ENCODE results near the gene DENND1A. TPM values are rescaled to one million over a fixed set of nuclear protein-coding genes. Genes with fewer than 3 reads are reported as not detected.
"Not testable (repeated sequence)": the region's sequence is repeated elsewhere in the genome, so short reads cannot be mapped to it uniquely, and the experiment has no call there.

DENND1A gene
- total RNA-seq, 1 donor from 2014 or later, result 26.1 TPM

DNA sequence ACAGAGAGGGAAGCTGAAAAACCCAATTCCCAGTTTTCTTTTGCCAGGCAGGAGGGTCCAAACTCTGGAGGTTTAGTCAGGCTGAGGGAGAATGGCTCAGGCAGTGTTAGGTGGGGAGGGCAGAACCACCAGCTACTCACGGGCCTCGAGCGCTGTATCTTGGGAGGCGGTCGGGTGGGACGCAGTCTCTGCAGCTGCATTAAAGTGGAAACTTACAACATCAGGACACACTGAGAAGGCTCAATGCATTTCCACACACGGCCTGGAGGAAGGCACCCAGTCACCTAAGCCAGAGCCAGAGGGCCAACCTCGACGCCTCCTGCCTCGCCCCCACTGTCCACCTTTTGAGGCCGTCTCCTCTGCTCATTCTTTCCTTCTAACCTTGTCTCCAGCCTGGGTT is 518.3 kb downstream of the DENND1A start:
- ATAC-seq (no peak), DNase-seq (ENCODE audit: low spot score) (no peak)
- intact Hi-C loops (cut with DNase I), result no loop called here

DNA sequence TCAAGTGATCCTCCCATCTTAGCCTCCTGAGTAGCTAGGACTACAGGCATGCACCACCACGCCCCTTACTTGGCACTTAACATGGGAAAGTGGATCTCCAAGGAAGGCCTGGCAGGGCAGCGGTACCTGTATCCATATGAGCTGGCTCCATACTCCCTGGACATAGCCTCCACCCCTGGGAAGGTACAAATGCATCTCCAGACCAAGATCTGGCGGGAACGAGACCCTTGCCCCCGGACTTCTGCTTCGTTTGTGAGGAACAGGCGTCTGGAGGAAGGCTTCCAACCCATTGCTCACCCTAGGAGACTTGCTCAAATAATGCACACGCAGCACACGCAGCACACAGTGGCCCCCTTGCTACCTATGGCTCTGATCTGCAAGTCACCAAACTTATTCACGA is 518.7 kb downstream of the DENND1A start:
- ATAC-seq (no peak), DNase-seq (ENCODE audit: low spot score) (no peak)
- intact Hi-C loops (cut with DNase I), result no loop called here

DNA sequence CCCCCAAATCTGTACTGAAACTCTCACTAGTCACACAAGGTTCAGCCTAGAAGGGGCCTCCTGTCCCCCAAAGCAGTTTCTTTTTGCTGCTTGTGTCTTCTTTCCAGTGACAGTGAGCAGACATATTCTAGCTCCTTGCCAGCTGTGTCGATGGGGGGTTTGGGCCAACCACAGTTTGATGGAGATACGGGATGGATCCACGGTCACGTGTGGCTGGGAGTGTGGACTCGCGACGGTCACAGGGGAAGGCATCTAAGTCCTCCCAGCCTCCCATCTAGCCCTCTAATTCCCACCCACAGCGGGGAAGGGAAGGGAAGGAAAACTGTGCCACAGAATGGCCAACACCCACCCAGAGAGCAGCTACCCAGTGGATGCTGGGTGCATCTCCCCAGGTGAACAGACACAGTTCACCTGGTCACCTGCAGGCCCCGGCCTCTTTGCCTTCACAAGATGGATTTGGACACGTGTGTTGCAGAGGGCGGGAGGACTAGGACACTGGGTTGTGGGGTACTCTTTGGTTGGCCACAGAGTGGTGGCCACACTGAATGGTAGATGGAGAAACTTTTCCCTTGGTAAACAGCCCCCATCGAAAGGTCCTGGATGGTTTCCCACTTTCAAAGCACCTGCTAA is 519.5 kb downstream of the DENND1A start:
- ATAC-seq (no peak), DNase-seq (ENCODE audit: low spot score) (no peak)
- intact Hi-C loops (cut with DNase I), result no loop called here

DNA sequence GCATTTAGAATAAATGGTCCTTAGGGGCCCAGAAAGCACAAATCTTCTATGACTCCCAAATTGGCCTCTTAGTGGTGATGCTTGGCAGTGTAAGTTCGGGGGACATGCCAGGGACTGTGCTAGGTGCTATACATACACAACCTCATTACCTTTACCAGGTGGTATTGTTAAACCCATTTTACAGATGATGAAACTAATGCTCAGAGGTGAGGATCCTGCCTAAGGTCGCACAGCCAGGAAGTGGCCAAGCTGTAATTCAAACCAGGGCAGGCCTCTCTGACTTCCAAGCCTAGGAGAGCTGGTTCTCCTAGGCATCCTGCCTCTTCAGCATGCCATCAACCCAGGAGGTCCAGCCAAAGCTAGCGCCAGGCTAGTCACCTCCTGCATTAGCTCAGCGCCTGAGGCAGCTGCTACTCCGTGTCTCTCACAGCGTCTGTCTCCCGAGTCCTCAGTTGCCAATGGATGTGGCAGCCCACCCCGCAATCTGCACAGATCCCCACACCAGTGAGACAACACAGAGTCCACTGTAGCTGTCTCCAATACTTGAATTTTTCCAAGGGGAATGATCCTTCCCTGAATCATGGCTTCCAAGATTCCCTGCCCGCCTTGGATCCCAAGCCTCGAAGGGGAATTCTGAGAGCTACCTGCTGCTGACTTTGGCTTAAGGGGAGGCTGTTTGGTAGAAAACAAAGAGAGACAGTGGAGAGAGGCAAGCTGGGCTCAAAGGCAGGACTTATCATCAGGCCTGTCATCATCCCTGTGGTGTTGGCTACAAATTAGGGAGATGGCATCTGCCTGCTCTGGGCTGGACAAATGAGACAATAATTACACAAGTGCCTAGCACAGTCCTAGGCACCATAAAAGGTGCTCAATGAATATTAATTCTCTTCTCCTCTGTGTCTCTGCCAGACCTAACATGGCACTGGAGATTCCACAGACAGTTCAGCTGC is 521.3 kb downstream of the DENND1A start:
- intact Hi-C loops (cut with DNase I), result loop anchor here (10.0 kb wide), 1 partner anchor 116 kb away; no protein-coding TSS in a partner anchor
- DNase-seq (ENCODE audit: low spot score) (no peak), ATAC-seq (no peak)

DNA sequence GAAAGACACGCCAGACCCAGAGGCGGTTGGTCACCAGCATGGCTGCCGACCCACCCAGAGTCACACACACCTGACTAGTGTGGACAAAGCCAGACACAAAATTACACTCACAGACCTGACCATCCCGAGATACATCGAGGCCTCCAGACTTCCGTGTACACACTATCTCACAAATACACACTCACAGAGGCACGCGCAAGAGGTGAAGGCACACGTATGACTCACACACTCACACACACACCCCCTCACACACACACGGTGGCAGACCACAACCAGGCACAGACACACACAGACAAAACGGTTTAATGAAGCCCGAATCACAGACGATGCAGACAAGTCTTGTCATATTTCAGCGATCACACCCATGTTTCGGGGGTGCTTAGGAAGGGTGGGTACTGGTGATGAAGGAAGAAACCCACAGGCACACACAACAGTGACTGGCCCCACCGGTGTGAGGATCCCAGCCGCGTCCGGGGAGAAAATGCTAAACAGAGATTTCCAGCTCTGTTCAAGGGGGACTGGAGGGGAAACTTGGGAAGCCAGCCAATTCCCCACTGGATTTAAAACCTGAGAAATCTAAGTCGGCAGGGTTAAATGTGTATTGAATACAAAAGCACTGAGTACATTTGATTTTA is 522.6 kb downstream of the DENND1A start:
- ATAC-seq, result no peak
- no peak for DNase-seq (ENCODE audit: low spot score)
- intact Hi-C loops (cut with DNase I), result loop anchor here (10.0 kb wide), 1 partner anchor 117 kb away; no protein-coding TSS in a partner anchor

DNA sequence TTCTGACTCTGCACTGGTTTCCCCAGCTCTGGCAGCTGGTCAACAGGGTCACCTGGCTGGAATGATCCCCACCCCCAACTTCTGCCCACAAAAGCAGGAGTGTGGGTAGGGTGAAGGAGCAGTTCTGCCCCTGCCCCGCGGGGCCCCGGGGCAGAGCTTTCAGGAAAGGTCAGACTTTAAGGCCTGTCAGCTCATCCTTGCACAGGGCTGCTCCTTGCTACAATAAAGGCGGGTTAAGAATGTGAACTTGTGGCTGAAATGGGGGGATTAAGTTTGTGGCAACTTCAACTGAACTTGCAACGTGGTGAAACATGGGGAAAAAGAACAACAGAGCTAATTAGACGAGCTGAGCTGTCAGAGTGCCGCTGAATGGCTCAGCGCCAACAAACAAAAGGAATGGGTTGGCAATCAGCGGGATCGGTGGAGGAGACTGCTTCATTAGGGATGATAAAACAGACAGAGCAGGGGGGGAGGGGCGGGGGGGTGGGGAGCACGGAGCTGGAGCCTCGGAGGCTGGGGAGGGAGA is 523.2 kb downstream of the DENND1A start:
- intact Hi-C loops (cut with DNase I), result loop anchor here (10.0 kb wide), 1 partner anchor 118 kb away; no protein-coding TSS in a partner anchor
- ATAC-seq, result no peak
- no peak for DNase-seq (ENCODE audit: low spot score)

DNA sequence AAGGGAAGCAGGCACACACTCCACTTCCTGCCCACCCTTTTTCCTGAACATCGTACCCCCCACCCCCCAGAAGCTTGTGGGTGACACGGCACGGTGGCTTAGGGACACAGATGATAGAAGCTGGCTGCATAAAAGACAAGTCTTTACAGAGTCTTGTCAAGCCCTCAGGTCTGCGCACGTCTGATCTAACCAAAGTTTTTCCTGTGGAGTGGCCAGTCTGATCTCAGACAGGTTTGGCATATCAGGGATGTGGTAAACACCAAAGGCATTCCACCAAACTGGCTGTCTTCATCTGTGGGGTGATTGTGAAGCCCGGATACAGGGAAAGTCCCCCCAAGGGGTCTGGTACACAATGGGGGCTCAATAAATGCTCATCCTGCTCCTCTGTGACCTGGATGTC is 523.9 kb downstream of the DENND1A start:
- intact Hi-C loops (cut with DNase I), result loop anchor here (10.0 kb wide), 1 partner anchor 119 kb away; no protein-coding TSS in a partner anchor
- ATAC-seq (no peak), DNase-seq (ENCODE audit: low spot score) (no peak)

DNA sequence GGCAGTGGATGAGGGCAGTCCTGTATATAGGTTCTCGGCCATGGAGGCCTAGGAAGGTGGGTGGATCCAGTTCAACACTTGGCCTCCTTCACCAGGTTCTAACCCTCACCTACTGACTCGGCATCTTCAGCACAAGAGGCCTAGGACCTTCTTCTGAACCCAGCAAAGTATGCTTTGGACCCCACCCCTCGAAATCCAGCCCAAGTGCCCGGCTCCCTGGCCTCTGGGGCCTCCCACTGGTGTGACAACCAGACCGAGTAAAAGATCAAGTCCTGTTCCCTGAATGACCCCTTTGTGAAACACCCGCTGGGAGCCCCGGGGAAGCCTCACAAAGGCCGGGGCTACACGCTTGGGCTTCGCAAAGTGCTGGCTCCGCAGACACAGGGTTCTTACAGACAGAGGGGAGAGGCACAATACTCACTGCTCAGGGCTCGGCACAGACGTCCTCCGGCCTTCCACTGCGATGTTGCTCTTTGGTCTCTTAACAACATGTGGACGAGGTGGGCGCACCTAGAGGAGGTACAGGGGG is 526.9 kb downstream of the DENND1A start:
- ATAC-seq (no peak), DNase-seq (ENCODE audit: low spot score) (no peak)
- intact Hi-C loops (cut with DNase I), result loop anchor here (1.0 to 10.0 kb wide), 2 partner anchors 37 to 122 kb away; no protein-coding TSS in a partner anchor

DNA sequence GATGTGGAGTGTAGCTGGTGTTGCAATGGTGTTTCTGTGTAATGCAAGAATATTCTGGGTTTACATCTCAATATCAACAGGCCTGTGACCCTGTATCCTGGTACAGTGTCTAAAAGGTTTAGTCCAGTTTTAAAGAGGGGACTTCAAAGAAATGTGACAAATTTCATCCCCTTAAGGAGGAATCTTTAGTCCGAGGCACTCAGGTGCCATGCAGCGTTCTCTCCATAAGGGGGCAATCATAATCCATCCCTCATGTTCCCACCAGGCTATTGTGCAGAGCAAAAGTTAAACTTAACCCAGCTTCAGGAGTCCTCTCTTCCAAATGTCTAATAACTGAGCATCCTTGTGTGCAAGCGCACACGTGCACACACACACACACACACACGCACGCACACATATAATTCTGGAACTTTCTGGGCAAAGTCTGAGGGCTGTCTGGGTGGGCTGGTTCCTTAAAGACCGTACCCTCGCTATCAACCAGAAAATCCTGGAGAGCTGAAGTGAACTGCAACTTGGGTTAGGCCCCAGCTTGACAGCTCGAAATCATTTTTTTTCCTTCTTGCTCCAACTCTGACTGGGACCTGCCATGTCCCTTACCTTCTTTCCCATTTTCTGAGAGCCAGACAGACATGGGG is 527.9 kb downstream of the DENND1A start:
- intact Hi-C loops (cut with DNase I), result loop anchor here (1.0 to 10.0 kb wide), 2 partner anchors 36 to 123 kb away; no protein-coding TSS in a partner anchor
- ATAC-seq (peak; percentile 75), DNase-seq (ENCODE audit: low spot score) (no peak)

DNA sequence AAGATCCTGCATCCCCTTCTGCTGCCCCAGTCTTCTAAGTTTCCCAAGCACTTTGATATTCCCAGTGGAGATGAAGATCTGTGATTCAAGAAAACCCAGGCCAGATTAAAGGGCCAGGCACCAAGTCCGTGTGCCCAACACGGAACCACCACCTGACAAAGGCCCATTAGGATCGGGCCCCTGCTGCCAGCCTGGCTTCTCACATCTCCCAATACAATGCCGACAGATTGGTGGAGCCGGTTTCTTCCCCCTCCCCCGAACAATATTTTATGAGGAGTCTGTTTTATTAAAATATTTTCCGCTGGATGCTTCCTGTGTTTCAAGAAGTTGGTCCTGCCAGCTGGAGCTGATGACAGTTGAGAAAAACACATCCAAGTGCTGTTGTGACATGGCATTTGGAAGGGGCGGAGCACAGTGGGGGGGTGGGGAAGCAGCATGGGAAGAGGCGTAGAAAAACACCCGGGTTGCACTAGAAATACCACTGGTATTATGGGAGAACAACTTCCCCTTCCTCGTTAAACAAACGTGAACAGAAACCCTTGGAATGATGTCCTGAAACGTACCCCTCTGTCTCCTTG is 528.9 kb downstream of the DENND1A start:
- intact Hi-C loops (cut with DNase I), result loop anchor here (10.0 kb wide), 1 partner anchor 124 kb away; no protein-coding TSS in a partner anchor
- DNase-seq (ENCODE audit: low spot score) (no peak), ATAC-seq (peak; percentile 54)

DNA sequence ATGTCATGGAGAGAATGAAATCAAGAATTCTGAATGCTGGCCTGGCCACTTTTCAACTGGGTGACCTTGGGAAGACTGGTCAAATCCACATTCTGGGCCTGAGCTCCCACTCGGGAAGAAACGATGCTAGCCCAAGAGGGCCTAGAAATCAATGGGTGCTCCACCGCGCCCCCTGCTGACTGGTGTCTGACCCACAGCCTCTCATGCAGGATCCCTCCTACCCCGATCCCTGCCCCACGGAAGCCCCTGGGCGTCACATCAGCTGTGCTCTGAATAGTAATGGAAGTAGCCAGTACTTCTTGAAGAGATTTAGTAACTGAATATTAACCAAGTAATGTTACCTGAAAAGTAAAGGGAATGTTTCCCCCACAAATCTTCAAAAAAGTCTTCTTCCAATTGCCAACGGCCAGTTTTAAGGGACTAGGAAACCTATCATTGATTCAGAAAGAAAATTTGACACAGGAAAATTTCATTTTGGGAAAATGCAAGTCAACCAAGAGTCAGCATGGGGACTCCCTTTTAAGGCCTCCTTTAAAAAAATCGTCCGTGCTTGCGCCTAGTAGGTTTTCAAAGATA is 530.0 kb downstream of the DENND1A start:
- ATAC-seq, result no peak
- no peak for DNase-seq (ENCODE audit: low spot score)
- intact Hi-C loops (cut with DNase I), result loop anchor here (10.0 kb wide), 1 partner anchor 125 kb away; no protein-coding TSS in a partner anchor

DNA sequence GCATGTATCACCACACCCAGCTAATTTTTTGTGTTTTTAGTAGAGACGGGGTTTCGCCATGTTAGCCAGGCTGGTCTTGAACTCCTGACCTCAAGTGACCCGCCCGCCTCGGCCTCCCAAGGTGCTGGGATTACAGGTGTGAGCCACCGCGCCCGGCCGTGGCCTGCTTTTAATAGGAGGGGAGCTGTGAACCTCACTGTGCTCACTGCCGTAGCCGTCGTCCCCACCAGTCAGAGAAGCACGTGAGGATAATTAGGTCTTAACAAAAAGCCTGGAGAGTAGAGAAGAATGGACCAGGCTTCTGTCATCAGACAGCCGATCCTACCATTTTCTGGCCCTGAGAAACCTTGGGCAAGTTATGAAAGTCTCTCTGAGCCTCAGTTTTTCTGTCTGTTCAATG is 531.0 kb downstream of the DENND1A start:
- DNase-seq (ENCODE audit: low spot score); intact Hi-C loops (cut with DNase I); ATAC-seq: not testable (repeated sequence)

DNA sequence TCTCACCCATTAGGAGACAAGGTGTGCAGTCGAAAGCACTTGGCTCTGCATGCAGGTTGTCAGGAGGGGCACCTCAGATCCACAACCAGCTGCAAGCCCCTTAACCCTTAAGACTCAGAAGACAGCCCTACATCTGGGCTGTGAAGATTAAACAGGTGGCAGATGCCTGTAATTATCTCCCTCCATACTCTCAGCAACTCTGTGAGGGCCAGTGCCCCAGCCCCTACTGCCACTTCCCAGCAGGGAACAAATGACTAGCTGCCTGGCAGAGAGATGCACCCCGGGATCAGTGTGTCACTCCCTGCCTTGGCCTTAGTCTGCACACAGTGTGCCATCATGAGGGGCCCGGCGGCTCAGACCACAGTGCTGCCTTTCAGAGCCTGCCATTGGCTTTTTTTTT is 532.0 kb downstream of the DENND1A start:
- intact Hi-C loops (cut with DNase I), result no loop called here
- no peak for ATAC-seq
- DNase-seq (ENCODE audit: low spot score), result no peak

DNA sequence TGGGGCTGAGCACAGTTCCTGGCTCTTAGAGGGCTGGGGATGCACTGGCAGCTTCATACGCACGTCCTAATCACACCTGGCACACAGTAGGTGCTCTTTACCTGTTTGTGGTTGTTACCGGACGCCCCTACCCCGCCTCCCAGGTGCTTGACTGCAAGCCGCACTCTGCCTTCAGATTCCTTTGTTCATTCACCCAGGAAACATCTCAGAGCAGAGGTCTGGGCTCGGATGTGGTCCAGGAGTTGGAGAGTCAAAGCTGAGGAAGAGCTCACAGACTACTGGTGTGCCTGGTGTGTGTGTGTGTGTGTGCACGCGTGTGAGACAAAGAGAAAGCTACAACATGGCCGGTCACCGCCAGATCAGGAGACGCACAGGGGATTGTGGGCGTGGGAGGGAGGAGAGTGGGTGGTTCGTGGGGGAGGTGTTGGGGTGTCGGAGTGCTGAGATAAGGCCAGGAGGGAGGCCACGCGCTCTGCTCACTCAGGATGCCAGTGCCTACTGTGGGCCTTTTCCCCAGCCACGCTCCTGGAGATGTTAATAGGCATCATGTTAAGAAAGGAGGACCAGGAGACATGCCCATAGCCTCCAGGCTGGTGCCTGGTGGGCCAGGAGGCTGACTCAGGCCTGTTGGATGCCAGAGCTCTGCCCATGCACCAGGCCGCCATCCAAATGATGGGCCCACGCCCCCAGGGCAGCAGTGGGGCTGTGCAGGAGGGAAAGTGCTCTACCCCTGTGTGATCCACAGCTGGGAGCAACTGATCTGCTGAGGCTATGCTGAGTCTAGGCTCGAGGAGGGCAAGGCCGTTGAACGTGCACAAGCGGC is 534.0 kb downstream of the DENND1A start:
- ATAC-seq, result peak; percentile 18
- no peak for DNase-seq (ENCODE audit: low spot score)
- intact Hi-C loops (cut with DNase I), result no loop called here

DNA sequence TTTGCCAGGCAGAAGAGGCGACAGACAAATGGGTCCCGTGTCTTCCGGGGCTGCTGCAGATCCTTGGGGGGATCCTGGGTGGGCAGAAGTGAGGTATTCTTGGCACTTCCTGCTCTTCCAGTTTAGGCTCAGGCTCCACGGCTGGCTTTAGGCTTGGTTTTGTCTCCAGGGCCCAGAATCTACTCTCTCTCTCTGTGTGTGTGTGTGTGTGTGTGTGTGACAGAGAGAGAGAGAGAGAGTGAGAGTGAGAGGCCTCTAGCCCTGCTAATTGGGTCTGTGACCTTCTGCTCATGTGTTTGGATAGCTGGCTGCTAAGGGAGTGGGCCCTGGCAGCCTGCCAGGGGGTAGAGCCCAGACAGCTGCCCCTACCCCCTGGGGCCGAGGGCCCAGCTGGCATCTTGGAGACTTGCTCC is 534.6 kb downstream of the DENND1A start:
- intact Hi-C loops (cut with DNase I), result no loop called here
- ATAC-seq, result no peak
- DNase-seq (ENCODE audit: low spot score), result no peak

DNA sequence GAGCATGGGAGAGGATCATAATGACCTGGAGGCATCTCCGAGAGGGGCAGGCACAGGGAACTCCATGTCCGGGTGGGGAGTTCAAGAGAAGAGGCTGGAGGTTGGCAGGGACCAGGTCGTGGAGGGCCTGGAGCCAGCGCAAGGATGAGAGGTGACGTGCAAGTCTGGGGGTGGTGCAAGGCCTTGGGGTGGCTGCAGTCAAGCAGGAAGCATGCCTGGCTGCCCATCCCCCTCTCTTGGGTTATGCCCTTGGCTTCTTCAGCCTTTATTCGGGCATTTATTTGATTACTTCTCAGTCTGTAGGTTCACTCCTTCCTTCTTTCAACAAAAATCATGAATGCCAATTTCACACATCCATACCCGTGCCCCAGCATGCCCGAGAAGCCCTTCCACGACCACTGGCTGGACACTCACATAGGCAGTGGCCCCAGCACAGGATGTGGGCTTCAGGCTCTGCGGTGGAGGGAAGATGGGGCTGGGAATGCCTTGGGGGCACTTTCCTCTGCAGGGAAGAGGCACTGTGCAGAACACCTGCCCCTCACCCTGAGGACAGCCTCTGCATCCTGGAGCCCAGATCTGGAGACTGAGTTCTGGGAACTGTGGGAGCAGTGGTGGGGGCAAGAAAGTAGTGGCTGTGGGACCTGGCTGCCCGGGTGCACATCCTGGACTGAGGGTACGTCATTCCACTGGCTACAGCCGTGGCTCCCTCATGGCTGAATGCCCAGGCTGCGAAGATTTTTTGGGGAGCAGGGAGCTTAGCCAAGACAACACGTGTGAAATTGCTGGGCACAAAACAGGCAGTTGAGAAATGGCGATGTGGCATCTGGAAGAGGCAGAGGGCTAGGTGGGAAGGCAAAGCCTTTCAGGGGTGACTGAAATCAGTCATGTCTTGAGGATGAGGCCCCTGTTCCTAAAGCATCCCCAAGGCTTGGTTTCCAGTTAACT is 535.4 kb downstream of the DENND1A start:
- intact Hi-C loops (cut with DNase I), result no loop called here
- no peak for ATAC-seq
- DNase-seq (ENCODE audit: low spot score), result no peak
